Stimulated activated CD4-positive, alpha-beta T cell treated with anti-CD3 and anti-CD28 coated beads, Interleukin-4, amount 100 ng/mL, for 48 hours (primary cell): ENCODE results near the gene CYP4F2.
"Not testable (repeated sequence)": the region's sequence is repeated elsewhere in the genome, so short reads cannot be mapped to it uniquely, and the experiment has no call there.

Experiments
- DNase-seq, 2 donors: peaks; one replicate each; pipeline ENCODE4 v3.0.0-alpha.2; 2020; ENCODE audit warnings: low read depth in 2 of 2

Gene CYP4F2

GRCh38 chr19:15859187-15859586 is 38.7 kb downstream of the CYP4F2 start:
- DNase-seq, result no peak

- DNase-seq, result no peak
These were observed 47.5 kb downstream of the CYP4F2 start for GRCh38 chr19:15850385-15850784.

GRCh38 chr19:15846923-15847322 is 51.0 kb downstream of the CYP4F2 start:
- DNase-seq, result no peak

DNA sequence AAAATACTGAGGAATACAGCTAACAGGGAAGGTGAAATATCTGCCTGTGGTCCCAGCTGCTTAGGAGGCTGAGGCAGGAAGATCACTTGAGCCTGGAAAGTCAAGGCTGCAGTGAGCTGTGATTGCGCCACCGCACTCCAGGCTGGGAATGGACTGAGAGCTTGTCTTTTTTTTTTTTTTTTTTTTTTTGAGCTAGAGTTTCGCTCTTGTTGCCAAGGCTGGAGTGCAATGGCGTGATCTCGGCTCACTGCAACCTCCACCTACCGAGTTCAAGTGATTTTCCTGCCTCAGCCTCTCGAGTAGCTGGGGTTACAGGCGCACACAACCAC is 54.0 kb downstream of the CYP4F2 start:
- not testable (repeated sequence) for DNase-seq

DNA sequence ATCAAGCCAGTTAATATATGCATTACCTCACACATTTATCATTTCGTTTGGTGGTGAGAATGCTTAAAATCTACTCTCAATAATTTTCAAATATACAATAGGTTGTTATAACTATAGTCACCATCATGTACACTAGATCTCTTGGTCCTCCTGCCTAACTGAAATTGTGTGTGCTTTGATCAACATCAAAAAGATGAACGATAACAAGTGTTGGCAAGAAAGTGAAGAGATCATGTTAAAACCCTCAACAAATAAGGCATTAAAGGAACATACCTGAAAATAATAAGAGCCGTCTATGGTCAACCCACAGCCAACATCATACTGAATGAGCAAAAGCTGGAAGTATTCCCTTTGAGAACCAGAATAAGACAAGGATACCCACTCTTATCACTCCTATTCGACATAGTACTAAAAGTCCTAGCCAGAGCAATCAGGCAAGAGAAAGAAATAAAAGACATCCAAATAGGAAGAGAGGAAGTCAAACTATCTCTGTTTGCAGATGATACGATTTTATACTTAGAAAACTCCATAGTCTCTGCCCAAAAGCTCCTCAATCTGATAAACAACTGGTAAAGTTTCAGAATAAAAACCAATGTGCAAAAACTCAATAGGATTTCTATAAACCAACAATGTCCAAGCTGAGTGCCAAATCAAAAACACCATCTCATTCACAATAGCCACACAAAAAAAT is 54.5 kb downstream of the CYP4F2 start:
- DNase-seq, result no peak

DNA sequence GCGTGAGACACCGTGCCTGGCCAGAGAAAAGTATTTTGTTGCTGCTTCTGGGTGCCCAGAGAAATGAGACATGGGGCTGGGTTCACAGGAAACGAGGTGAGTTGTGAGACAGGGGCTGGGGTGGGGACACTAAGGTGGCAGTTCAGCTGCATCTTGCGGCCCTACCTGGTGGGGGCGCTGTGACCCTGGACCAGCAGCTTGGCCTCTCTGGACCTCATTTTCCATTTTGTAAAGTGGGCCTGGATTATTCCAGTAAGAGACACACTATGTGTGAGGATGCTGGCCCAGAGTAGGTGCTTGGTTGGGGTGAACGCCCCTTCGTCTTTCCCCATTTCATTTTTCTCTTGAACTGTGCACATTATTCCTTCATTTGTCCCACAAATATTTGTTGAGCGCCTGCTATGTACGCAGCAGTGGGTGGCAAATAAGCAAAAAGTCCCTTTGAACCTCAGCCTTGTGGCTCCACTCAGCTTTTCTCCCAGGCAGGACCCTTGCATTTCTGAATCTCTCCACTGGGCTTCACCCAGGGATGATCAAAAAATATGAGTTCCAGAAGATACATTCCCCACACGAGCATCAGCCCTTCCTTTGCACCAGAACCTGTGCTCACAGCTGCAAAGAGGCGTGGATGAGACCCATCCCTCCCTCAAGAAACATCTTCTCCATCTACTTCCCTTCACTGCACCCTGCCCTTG is 55.9 kb downstream of the CYP4F2 start:
- no peak for DNase-seq

- no peak for DNase-seq
These were observed 57.0 kb downstream of the CYP4F2 start for GRCh38 chr19:15840833-15841232.

GRCh38 chr19:15839888-15840287 is 58.0 kb downstream of the CYP4F2 start:
- DNase-seq, result not testable (repeated sequence)

- no peak for DNase-seq
These were observed 59.5 kb downstream of the CYP4F2 start for GRCh38 chr19:15838351-15838750.

DNA sequence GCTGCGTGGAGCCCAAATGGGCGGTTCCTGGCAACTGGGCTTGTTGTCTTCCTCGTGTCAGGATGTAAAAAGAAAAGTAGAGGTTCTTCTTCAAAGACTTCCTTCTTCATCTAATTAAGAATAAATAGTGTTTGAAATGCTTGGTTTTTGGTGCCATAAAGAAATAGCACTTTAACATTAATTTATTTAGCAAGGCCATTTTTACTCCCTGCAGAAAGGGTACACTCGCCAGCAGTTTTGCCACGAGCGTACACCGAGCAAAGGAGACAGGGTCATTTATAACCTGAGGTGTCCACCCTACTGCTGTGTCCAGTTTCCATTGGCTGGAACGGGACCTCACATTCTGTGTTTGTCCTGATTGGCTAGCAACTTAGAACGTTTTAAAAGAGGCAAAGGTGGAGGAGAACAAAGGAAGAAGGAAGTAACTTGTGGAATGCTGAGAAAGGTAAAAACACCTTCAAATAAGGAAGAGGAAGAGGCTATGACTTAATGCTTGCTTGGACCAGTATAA is 60.6 kb downstream of the CYP4F2 start:
- no peak for DNase-seq

- DNase-seq, result peak; percentile 89 to 93
These were observed 61.3 kb downstream of the CYP4F2 start for GRCh38 chr19:15836330-15837220.

DNA sequence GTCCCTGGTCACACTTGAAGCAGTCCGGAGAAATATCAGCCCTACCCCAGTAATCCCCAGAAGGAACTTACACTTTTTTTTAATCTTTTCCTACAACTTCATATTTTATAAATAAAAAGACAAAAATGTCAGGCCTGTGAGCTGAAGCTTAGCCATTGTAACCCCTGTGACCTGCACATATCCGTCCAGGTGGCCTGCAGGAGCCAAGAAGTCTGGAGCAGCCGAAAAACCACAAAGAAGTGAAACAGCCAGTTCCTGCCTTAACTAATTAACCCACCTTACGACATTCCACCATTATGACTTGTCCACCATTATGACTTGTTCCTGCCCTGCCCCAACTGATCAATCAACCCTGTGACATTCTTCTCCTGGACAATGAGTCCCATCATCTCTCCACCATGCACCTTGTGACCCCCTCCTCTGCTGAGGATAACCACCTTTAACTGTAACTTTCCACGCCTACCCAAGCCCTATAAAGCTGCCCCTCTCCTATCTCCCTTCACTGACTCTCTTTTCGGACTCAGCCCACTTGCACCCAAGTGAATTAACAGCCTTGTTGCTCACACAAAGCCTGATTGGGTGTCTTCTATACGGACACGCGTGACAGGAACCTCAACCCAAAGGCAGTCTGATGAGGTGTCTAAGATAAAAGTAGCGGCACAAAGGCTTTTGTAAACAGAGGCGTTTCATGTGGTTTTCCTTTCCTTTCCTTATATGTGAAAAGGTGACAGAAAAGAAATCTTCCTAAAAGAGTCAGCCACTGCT is 62.1 kb downstream of the CYP4F2 start:
- not testable (repeated sequence) for DNase-seq

GRCh38 chr19:15834232-15834631 is 63.6 kb downstream of the CYP4F2 start:
- not testable (repeated sequence) for DNase-seq

GRCh38 chr19:15831626-15832025 is 66.2 kb downstream of the CYP4F2 start:
- no peak for DNase-seq

- no peak for DNase-seq
These were observed 68.1 kb downstream of the CYP4F2 start for GRCh38 chr19:15829786-15830185.

DNA sequence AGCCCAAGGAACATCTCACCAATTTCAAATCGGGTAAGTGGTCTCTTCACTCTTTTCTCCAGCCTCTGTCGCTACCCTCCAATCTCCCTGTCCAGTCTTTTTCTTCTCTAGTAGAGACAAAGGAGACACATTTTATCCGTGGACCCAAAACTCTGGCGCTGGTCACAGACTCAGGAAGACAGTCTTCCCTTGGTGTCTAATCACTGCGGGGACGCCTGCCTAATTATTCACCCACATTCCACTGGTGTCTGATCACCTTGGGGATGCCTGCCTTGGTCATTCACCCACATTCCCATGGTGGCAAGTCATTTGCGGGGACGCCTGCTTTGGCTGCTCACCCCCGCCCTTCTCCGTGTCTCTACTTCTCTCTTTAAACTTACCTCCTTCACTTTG is 68.6 kb downstream of the CYP4F2 start:
- DNase-seq, result no peak

DNA sequence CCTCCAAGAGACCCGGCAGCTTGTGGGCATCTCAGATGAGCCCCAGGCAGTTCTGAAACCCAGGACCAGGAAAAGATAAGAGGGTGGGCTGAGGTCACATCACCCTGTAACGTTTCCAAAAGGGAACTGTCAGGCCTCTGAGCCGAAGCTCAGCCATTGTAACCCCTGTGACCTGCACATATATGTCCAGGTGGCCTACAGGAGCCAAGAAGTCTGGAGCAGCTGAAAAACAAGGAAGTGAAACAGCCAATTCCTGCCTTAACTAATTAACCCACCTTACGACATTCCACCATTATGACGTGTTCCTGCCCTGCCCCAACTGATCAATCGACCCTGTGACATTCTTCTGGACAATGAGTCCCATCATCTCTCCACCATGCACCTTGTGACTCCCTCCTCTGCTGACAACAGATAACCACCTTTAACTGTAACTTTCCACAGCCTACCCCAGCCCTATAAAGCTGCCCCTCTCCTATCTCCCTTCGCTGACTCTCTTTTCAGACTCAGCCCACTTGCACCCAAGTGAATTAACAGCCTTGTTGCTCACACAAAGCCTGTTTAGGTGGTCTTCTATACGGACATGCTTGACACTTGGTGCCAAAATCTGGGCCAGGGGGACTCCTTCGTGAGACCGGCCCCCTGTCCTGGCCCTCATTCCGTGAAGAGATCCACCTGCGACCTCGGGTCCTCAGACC is 69.1 kb downstream of the CYP4F2 start:
- DNase-seq, result not testable (repeated sequence)

- no peak for DNase-seq
These were observed 69.7 kb downstream of the CYP4F2 start for GRCh38 chr19:15828121-15828610.
